Measurements from ENCODE around the gene BCAR3. TPM values are rescaled to one million over a fixed set of nuclear protein-coding genes. Genes with fewer than 3 reads are reported as not detected.

The BCAR3 gene
- total and polyA plus RNA-seq, 4 donors: 12.2 to 33.3 (median 18.2) TPM

DNA sequence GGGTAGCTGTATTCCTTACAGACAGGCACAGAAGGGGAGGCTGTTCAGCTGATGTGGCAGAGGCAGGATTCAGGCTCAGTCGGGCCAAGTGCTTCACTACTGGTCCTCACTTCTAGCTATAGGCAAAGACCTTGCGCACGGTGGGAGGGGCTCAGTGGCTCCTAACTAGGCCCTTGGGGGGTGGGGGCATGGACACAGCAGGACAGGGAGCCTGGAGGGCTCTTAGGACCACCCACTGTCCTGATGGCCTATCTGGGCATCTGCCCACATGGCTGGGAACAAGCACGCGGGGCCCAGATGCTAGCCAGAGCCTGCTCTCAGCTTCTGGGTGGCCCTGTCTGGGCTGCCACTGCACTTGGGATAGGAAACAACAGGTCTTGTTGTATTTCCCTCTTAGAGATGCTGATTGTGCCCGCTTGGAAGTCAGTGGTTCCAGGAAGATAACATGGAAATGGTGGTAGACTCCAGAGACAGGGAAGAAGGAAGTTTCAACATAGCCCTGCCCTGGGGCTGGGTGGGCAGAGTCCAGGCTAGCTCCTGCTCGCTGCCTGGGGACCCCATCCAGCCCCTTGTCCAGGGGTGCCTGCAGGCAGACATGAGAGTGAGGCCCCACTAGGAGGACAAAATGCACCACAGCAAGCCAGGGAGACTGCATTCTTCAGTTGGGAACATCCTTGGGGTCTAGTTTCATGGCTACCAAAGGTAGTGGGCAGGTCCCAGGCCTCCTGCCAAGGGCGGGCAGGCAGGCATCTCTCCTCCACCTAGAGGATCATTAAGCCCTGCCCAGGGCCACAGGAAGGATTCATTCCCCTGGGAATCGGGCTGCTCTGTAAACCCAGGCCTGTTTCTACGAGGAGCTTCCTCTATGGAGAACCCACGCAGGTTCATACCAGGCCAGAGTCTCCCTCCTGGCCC, 102.5 kb downstream of the BCAR3 start:
- H3K4me3 ChIP-seq: no peak overlapping the region
- H3K4me1 ChIP-seq (ENCODE audit: control insufficient read depth in 5 of 5, insufficient read depth in 5 of 5, low read length in 5 of 5): peaks cover 2 to 12% (median 6%) of the 10 kb centered on the region in 5 donors
- no peaks in the 10 kb centered on the region for H3K27me3 ChIP-seq (ENCODE audit: control insufficient read depth in 3 of 3, insufficient read depth in 3 of 3, low read length in 2 of 3)
- DNase-seq (no peak), ATAC-seq (ENCODE audit: insufficient read depth, low FRiP score) (no peak)
- peaks cover 0 to 34% (median 10%) of the 10 kb centered on the region in 4 donors for H3K36me3 ChIP-seq (ENCODE audit: control insufficient read depth in 4 of 4, insufficient read depth in 4 of 4, low read length in 4 of 4)
- H3K9me3 ChIP-seq (ENCODE audit: control insufficient read depth in 4 of 4, insufficient read depth in 3 of 4, low read length in 3 of 4): no peaks in the 10 kb centered on the region
- H3K27ac ChIP-seq (ENCODE audit: low read depth in 1 of 2, low read length in 1 of 2): peak overlapping the region in 1 of 2 donors; percentile 23
- TF ChIP-seq, protein P1, sequence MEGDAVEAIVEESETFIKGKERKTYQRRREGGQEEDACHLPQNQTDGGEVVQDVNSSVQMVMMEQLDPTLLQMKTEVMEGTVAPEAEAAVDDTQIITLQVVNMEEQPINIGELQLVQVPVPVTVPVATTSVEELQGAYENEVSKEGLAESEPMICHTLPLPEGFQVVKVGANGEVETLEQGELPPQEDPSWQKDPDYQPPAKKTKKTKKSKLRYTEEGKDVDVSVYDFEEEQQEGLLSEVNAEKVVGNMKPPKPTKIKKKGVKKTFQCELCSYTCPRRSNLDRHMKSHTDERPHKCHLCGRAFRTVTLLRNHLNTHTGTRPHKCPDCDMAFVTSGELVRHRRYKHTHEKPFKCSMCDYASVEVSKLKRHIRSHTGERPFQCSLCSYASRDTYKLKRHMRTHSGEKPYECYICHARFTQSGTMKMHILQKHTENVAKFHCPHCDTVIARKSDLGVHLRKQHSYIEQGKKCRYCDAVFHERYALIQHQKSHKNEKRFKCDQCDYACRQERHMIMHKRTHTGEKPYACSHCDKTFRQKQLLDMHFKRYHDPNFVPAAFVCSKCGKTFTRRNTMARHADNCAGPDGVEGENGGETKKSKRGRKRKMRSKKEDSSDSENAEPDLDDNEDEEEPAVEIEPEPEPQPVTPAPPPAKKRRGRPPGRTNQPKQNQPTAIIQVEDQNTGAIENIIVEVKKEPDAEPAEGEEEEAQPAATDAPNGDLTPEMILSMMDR (IDR thresholded peaks at IDR 0.05; ENCODE audit: control extremely low read depth, extremely low read depth): no peak
- WGBS, 2 donors: 91 to 92% methylated on average over 11 of the region's 11 CpGs
- no peak overlapping the region for H3K9ac ChIP-seq (ENCODE audit: insufficient read depth in 1 of 2, low read length in 2 of 2)

DNA sequence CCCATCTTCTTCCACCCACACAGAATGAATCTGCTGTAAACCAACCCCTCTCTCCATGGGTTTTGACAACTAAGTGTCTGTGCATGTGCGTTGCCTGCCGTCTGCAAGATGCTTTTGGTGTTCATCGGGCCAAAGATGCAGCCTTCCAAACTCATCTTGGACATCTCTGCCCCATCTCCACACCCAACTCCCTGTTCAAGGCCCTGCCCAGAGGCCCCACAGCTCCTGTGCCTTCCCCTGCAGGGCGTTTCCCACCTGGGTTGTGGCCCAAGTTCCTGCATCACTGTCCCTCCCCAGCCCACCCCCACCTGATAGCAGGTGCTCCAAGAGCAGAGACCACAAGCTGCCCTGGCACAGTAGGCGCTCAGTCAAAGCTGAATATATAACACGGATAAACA, 103.2 kb downstream of the BCAR3 start:
- TF ChIP-seq, protein P1 (IDR thresholded peaks at IDR 0.05; ENCODE audit: control extremely low read depth, extremely low read depth): no peak
- WGBS, 2 donors: 96% methylated on average over 6 of the region's 6 CpGs
- Histone ChIP-seq H3K4me3 (no peak overlapping the region), H3K9me3 (ENCODE audit: control insufficient read depth in 4 of 4, insufficient read depth in 3 of 4, low read length in 3 of 4) (no peaks in the 10 kb centered on the region), H3K4me1 (ENCODE audit: control insufficient read depth in 5 of 5, insufficient read depth in 5 of 5, low read length in 5 of 5) (peaks cover 4 to 12% (median 6%) of the 10 kb centered on the region in 5 donors), H3K27ac (ENCODE audit: low read depth in 1 of 2, low read length in 1 of 2) (no peak overlapping the region), H3K27me3 (ENCODE audit: control insufficient read depth in 3 of 3, insufficient read depth in 3 of 3, low read length in 2 of 3) (no peaks in the 10 kb centered on the region), H3K9ac (ENCODE audit: insufficient read depth in 1 of 2, low read length in 2 of 2) (no peak overlapping the region), H3K36me3 (ENCODE audit: control insufficient read depth in 4 of 4, insufficient read depth in 4 of 4, low read length in 4 of 4) (peaks cover 0 to 33% (median 8%) of the 10 kb centered on the region in 4 donors)
- DNase-seq: no peak
- no peak for ATAC-seq (ENCODE audit: insufficient read depth, low FRiP score)

DNA sequence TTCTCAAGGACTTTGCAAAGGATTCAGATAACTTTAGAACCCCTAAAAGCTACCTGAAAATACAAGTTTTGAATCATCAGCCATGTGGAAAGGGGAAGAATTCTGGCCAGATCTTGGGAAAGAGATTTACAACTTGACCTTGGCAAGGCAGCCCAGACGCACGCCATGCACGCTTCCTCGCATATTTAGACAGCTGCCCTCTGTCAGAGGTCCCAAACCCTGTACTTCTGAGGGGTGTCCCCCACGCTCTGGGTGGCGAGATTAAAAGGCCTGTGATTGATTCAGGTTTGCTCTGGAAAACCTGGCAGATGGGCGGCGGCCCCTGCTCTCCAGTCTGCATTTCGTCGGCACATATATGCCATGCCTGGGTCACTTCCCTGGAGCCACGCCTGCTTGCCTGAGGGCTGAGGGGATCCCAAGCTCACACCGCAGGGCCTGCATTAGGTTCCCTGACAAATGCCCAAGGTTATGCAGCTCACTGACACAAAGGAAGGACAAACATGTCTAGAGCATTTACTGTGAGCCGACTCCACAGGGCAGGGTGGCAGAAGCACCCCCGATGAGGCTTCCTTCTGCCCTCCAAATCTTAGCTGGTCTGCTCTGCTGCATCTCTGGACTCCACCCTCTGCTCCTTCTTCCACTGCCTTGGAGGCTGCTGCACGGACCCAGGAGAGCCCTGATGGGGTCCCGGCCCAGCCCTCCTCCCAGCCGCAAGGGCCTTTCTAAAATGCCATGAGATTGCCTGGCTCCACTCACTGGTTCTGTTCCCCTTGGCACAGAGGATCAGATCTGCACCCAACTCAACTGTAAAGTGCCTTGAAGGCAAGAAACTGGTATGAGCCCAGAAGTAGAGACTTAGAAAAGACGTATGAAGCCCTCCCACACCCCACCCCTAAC, 103.9 kb downstream of the BCAR3 start:
- TF ChIP-seq, protein P1 (IDR thresholded peaks at IDR 0.05; ENCODE audit: control extremely low read depth, extremely low read depth): no peak
- Histone ChIP-seq H3K27me3 (ENCODE audit: control insufficient read depth in 3 of 3, insufficient read depth in 3 of 3, low read length in 2 of 3) (no peaks in the 10 kb centered on the region), H3K36me3 (ENCODE audit: control insufficient read depth in 4 of 4, insufficient read depth in 4 of 4, low read length in 4 of 4) (peaks cover 0 to 33% (median 9%) of the 10 kb centered on the region in 4 donors), H3K4me3 (no peak overlapping the region), H3K4me1 (ENCODE audit: control insufficient read depth in 5 of 5, insufficient read depth in 5 of 5, low read length in 5 of 5) (peaks cover 4 to 12% (median 6%) of the 10 kb centered on the region in 5 donors), H3K27ac (ENCODE audit: low read depth in 1 of 2, low read length in 1 of 2) (no peak overlapping the region), H3K9ac (ENCODE audit: insufficient read depth in 1 of 2, low read length in 2 of 2) (no peak overlapping the region), H3K9me3 (ENCODE audit: control insufficient read depth in 4 of 4, insufficient read depth in 3 of 4, low read length in 3 of 4) (no peaks in the 10 kb centered on the region)
- 88 to 90% methylated on average over 18 of the region's 18 CpGs for WGBS, 2 donors
- DNase-seq (no peak), ATAC-seq (ENCODE audit: insufficient read depth, low FRiP score) (no peak)
